HepG2 (cell line): ENCODE results near the gene IGIP. TPM values are rescaled to one million over a fixed set of nuclear protein-coding genes. Genes with fewer than 3 reads are reported as not detected.

Experiments
- ATAC-seq: fragments of 200-7000 bp; cut with Tn5 transposase; 3 replicates; pipeline ENCODE4 v1.9.1; 2020; ENCODE audit warnings: mild to moderate bottlenecking, moderate library complexity
- BruUV-seq: library from RNA; stranded (reverse); fragments of 400-500 nt; replicated peaks from 2 replicates; lab custom pipeline; 2021; lab: Mats Ljungman, UMichigan
- CTCF ChIA-PET: fragments of 300-600 bp; formaldehyde crosslinking; extraction: SDS; loops from one replicate; lab custom pipeline; 2021; ENCODE audit warnings: low total read pairs, inconsistent platforms, low intra/inter-chr PET ratio; lab: Yijun Ruan, JAX
- POLR2A ChIA-PET: fragments of 350-600 bp; sonication (Branson Sonifier 250); formaldehyde crosslinking; loops from one replicate; lab custom pipeline; 2020; ENCODE audit warnings: antibody characterized with exemption, inconsistent platforms; lab: Yijun Ruan, JAX
- DNase-seq: peaks from one replicate; pipeline ENCODE4 v3.0.0-alpha.2; 2015; ENCODE audit warnings: low spot score
- FAIRE-seq: peaks from 3 replicates; lab custom pipeline; 2011; peaks lifted over from hg19 to GRCh38; lab: Jason Lieb, UNC
- H2AFZ ChIP-seq: one replicate; pipeline ENCODE4 v1.6.1; 2011; ENCODE audit warnings: low read length, inconsistent platforms
- H3K27ac ChIP-seq: fragments of 300-600 bp; 3 replicates; pipeline ENCODE4 v1.8.0; 2011; ENCODE audit warnings: mixed run types, mild to moderate bottlenecking, mixed read lengths, low read length, inconsistent platforms; ENCODE audit not compliant: insufficient read depth; ENCODE audit errors: extremely low read length
- H3K27me3 ChIP-seq, 2 experiments: fragments of 200-600 bp in 1 of 2; 2 replicates in 1 of 2; 3 replicates in 1 of 2; pipeline versions ENCODE4 v1.6.0 to v1.8.0; 2011; ENCODE audit warnings: low read length in 2 of 2, mild to moderate bottlenecking in 2 of 2, moderate library complexity in 2 of 2, inconsistent platforms in 1 of 2; ENCODE audit not compliant: insufficient read depth in 2 of 2, control insufficient read depth in 1 of 2
- H3K36me3 ChIP-seq, 2 experiments: fragments of 200-600 bp in 1 of 2; replicated peaks in 1 of 2; 2 replicates in 1 of 2; 3 replicates in 1 of 2; pipeline versions ENCODE4 v1.5.1 to v1.8.0; 2011; ENCODE audit warnings: low read length in 2 of 2, inconsistent platforms in 1 of 2; ENCODE audit not compliant: insufficient read depth in 2 of 2, control insufficient read depth in 1 of 2
- H3K4me1 ChIP-seq: 2 replicates; pipeline ENCODE4 v1.5.1; 2012; ENCODE audit warnings: low read length, inconsistent platforms; ENCODE audit not compliant: insufficient read depth
- H3K4me2 ChIP-seq: 2 replicates; pipeline ENCODE4 v1.6.0; 2011; ENCODE audit warnings: low read depth, low read length, inconsistent platforms
- H3K4me3 ChIP-seq, 3 experiments: fragments of 200-600 bp in 1 of 3; sonication (generic), shearing (Covaris generic) in 1 of 3; replicated peaks in 1 of 3; 2 replicates each; pipeline ENCODE4 v1.5.1; 2011 to 2016; ENCODE audit warnings: low read length in 3 of 3, inconsistent platforms in 2 of 3, low read depth in 2 of 3, mild to moderate bottlenecking in 2 of 3, control low read depth in 1 of 3, mixed read lengths in 1 of 3; ENCODE audit not compliant: insufficient read depth in 1 of 3
- H3K79me2 ChIP-seq: one replicate; pipeline ENCODE4 v1.6.1; 2011; ENCODE audit warnings: low read length, inconsistent platforms; ENCODE audit not compliant: insufficient read depth
- H3K9ac ChIP-seq: 2 replicates; pipeline ENCODE4 v1.6.0; 2011; ENCODE audit warnings: mild to moderate bottlenecking, low read depth, low read length, inconsistent platforms; ENCODE audit not compliant: insufficient read depth
- H3K9me3 ChIP-seq: 2 replicates; pipeline ENCODE4 v1.5.1; 2012; ENCODE audit warnings: mild to moderate bottlenecking, low read length
- H4K20me1 ChIP-seq: 2 replicates; pipeline ENCODE4 v1.6.0; 2011; ENCODE audit warnings: inconsistent platforms, mild to moderate bottlenecking, low read length, moderate library complexity; ENCODE audit not compliant: insufficient read depth
- ATM ChIP-seq: fragments of 450-650 bp; IDR thresholded peaks from 2 replicates; pipeline ENCODE4 v1.7.1; 2017; ENCODE audit warnings: mild to moderate bottlenecking, borderline replicate concordance
- MEIS2 ChIP-seq: sonication (generic); formaldehyde crosslinking; IDR thresholded peaks from 2 replicates; pipeline ENCODE4 v1.9.0; 2021; ENCODE audit warnings: mild to moderate bottlenecking, missing genetic modification reagents
- MTA1 ChIP-seq: sonication (generic); formaldehyde crosslinking; IDR thresholded peaks from 2 replicates; pipeline ENCODE4 v1.4.0; 2020; ENCODE audit warnings: missing genetic modification reagents, mild to moderate bottlenecking, borderline replicate concordance
- NCOA1 ChIP-seq: sonication (generic); formaldehyde crosslinking; IDR thresholded peaks from 2 replicates; pipeline ENCODE4 v1.9.0; 2021; ENCODE audit warnings: missing genetic modification reagents
- SOX5 ChIP-seq: IDR thresholded peaks from 2 replicates; pipeline ENCODE4 v1.6.1; 2016; ENCODE audit warnings: borderline replicate concordance
- YEATS4 ChIP-seq: sonication (generic); formaldehyde crosslinking; IDR thresholded peaks from 2 replicates; pipeline ENCODE4 v1.4.0; 2020; ENCODE audit warnings: missing genetic modification reagents, borderline replicate concordance
- ZNF431 ChIP-seq: sonication (generic); formaldehyde crosslinking; IDR thresholded peaks from 2 replicates; pipeline ENCODE4 v1.9.0; 2022; ENCODE audit warnings: missing genetic modification reagents, low read depth, mild to moderate bottlenecking, borderline replicate concordance
- ZNF546 ChIP-seq: sonication (generic); formaldehyde crosslinking; conservative IDR thresholded peaks from 2 replicates; pipeline ENCODE4 v1.8.1; 2023; ENCODE audit warnings: mild to moderate bottlenecking, missing genetic modification reagents
- ZNF747 ChIP-seq: sonication (generic); formaldehyde crosslinking; IDR thresholded peaks from 2 replicates; pipeline ENCODE4 v1.8.1; 2023; ENCODE audit warnings: missing genetic modification reagents, mild to moderate bottlenecking, borderline replicate concordance
- WGBS: methylation state at CpG from one replicate; pipeline ENCODE4 v1.1.6; 2017; ENCODE audit warnings: low lambda C conversion rate; 5-methylcytosine and 5-hydroxymethylcytosine counted together
- in situ Hi-C: cut with HindIII; loops from 2 replicates; pipeline ENCODE4 v1.10.0; 2017; ENCODE audit warnings: low pct_unique_long_range_greater_than_20kb; ENCODE audit not compliant: extremely low pct_ligation_motif_present
- intact Hi-C: fragments of 100-400 bp; cut with micrococcal nuclease; formaldehyde crosslinking; loops from one replicate; pipeline ENCODE4 v1.10.0; 2022; ENCODE audit not compliant: unreplicated experiment
- polyA plus RNA-seq, 8 experiments: library from polyadenylated mRNA; depleted of rRNA in 3 of 8; stranded (reverse) in 7 of 8; unstranded in 1 of 8; fragments of >200 nt; fragmentation: Illumina TruSeq in 4 of 8; extraction: Trizol in 4 of 8; gene quantifications; 2 replicates each; pipeline versions ENCODE4 v1.2.1 to v1.2.3, GENCODE V29; 2011 to 2016; ENCODE audit warnings: low read depth in 4 of 8, missing spikeins in 1 of 8, mixed read lengths in 1 of 8; ENCODE audit not compliant: insufficient read depth in 1 of 8
- total RNA-seq, 5 experiments: library from RNA; depleted of rRNA; stranded (reverse); fragments of >200 nt; fragmentation: Illumina TruSeq; extraction: Trizol; gene quantifications; 2 replicates each; pipeline ENCODE4 v1.2.3, GENCODE V29; 2016; ENCODE audit warnings: low read depth in 1 of 5
- TF ChIP-seq, protein P1 (sequence below): sonication (generic); formaldehyde crosslinking; IDR thresholded peaks from 2 replicates; pipeline ENCODE4 v1.4.0; 2020; ENCODE audit warnings: missing genetic modification reagents, mild to moderate bottlenecking, borderline replicate concordance
- TF ChIP-seq, protein P2 (sequence below): sonication (generic); formaldehyde crosslinking; IDR thresholded peaks from 2 replicates; pipeline ENCODE4 v1.8.1; 2023; ENCODE audit warnings: mild to moderate bottlenecking, missing genetic modification reagents
- TF ChIP-seq, protein P3 (sequence below): sonication (generic); formaldehyde crosslinking; IDR thresholded peaks from 2 replicates; pipeline ENCODE4 v1.9.0; 2021; ENCODE audit warnings: missing genetic modification reagents, mild to moderate bottlenecking, borderline replicate concordance
- TF ChIP-seq, protein P4 (sequence below): sonication (generic); formaldehyde crosslinking; IDR thresholded peaks from 2 replicates; pipeline ENCODE4 v1.9.0; 2021; ENCODE audit warnings: missing genetic modification reagents, borderline replicate concordance

The IGIP gene
- total and polyA plus RNA-seq, 2 of the 13 experiments (the other 11 are each of a cell fraction or from before 2014, with no cell fraction given): 1.7 to 2.1 TPM

DNA sequence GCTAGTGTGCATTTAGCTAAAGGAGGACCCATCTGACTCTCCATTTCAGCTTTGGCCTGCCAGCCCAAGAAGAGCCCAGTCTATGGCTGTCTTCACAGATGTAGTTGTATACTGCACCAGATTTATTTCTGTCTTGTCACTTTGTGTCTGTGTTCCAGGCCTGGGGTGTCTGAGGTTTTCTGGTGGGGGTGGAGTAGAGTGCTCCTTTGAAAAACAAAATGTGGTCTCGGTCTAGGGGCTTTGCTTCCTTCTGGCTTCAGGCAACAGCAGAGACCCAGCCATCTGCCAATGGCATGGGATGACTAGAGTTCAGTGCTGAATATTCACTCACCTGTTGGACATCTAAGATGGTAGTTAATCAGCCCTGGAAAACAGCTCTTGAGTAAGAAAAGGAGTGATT is 10.9 kb downstream of the IGIP start (continued):
- TF ChIP-seq NCOA1 (no peak), YEATS4 (no peak), ZNF546 (CRISPR knock-in tag) (no peak)
- TF ChIP-seq, protein P1, sequence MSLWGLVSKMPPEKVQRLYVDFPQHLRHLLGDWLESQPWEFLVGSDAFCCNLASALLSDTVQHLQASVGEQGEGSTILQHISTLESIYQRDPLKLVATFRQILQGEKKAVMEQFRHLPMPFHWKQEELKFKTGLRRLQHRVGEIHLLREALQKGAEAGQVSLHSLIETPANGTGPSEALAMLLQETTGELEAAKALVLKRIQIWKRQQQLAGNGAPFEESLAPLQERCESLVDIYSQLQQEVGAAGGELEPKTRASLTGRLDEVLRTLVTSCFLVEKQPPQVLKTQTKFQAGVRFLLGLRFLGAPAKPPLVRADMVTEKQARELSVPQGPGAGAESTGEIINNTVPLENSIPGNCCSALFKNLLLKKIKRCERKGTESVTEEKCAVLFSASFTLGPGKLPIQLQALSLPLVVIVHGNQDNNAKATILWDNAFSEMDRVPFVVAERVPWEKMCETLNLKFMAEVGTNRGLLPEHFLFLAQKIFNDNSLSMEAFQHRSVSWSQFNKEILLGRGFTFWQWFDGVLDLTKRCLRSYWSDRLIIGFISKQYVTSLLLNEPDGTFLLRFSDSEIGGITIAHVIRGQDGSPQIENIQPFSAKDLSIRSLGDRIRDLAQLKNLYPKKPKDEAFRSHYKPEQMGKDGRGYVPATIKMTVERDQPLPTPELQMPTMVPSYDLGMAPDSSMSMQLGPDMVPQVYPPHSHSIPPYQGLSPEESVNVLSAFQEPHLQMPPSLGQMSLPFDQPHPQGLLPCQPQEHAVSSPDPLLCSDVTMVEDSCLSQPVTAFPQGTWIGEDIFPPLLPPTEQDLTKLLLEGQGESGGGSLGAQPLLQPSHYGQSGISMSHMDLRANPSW (CRISPR knock-in tag): no peak

DNA sequence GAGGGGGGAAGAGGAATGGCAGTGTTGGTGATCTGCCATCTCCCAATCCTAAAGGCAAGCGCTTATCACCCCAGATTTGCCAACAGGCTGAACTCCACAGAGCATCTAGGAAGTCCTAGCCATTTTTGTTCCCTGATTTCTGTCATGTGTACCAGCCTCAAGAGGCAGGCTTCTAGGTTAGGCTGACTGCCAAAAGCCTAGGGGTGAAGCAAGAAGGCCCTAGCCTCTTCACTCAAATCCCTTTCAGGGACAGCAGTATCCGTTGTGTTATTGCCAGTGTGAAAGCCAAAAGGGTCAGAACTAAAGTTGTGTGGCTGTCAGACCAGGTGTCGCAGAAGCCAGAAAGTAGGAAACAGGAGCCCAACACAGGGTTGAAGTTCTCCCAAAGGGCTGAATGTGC is 14.7 kb downstream of the IGIP start:
- H3K9ac ChIP-seq: no peak overlapping the region
- H3K27ac ChIP-seq: no peak overlapping the region
- 79% methylated on average over 3 of the region's 3 CpGs for WGBS
- intact Hi-C loops: loop anchor here (5.0 kb wide), 1 partner anchor 33 kb away; no protein-coding TSS in a partner anchor
- ATAC-seq: no peak
- H3K27me3 ChIP-seq: 0 out of 5 replicates have a peak, but pooled peaks cover 1 to 3% of the 10 kb centered on the region in 2 experiments
- peaks cover 45% of the 10 kb centered on the region for H3K4me1 ChIP-seq
- DNase-seq: no peak
- H2AFZ ChIP-seq: no peak overlapping the region
- BruUV-seq: no TSS peak
- no peaks in the 10 kb centered on the region for H3K79me2 ChIP-seq
- no peak overlapping the region for H3K4me3 ChIP-seq
- no peak for TF ChIP-seq ZNF431
- TF ChIP-seq, protein P2, sequence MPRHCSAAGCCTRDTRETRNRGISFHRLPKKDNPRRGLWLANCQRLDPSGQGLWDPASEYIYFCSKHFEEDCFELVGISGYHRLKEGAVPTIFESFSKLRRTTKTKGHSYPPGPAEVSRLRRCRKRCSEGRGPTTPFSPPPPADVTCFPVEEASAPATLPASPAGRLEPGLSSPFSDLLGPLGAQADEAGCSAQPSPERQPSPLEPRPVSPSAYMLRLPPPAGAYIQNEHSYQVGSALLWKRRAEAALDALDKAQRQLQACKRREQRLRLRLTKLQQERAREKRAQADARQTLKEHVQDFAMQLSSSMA (CRISPR knock-in tag): no peak
- TF ChIP-seq ZNF747: no peak
- TF ChIP-seq, protein P3, sequence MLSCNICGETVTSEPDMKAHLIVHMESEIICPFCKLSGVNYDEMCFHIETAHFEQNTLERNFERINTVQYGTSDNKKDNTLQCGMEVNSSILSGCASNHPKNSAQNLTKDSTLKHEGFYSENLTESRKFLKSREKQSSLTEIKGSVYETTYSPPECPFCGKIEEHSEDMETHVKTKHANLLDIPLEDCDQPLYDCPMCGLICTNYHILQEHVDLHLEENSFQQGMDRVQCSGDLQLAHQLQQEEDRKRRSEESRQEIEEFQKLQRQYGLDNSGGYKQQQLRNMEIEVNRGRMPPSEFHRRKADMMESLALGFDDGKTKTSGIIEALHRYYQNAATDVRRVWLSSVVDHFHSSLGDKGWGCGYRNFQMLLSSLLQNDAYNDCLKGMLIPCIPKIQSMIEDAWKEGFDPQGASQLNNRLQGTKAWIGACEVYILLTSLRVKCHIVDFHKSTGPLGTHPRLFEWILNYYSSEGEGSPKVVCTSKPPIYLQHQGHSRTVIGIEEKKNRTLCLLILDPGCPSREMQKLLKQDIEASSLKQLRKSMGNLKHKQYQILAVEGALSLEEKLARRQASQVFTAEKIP (CRISPR knock-in tag): no peak
- no peak for TF ChIP-seq SOX5 (CRISPR knock-in tag)
- TF ChIP-seq, protein P4, sequence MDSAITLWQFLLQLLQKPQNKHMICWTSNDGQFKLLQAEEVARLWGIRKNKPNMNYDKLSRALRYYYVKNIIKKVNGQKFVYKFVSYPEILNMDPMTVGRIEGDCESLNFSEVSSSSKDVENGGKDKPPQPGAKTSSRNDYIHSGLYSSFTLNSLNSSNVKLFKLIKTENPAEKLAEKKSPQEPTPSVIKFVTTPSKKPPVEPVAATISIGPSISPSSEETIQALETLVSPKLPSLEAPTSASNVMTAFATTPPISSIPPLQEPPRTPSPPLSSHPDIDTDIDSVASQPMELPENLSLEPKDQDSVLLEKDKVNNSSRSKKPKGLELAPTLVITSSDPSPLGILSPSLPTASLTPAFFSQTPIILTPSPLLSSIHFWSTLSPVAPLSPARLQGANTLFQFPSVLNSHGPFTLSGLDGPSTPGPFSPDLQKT: no peak
- no peak for TF ChIP-seq MTA1
- no peak for TF ChIP-seq MEIS2 (CRISPR knock-in tag)
- TF ChIP-seq ATM: no peak
- H3K4me2 ChIP-seq: no peak overlapping the region
- in situ Hi-C loops: no loop called here
- H3K36me3 ChIP-seq: no peaks in the 10 kb centered on the region
- FAIRE-seq: no peak
- peaks cover 18% of the 10 kb centered on the region for H4K20me1 ChIP-seq
- ChIA-PET POLR2A (no interaction called here), CTCF (no interaction called here)
- no peaks in the 10 kb centered on the region for H3K9me3 ChIP-seq
